Thyroid gland (tissue), 4 donors: ENCODE data around the gene MED7. TPM values are rescaled to one million over a fixed set of nuclear protein-coding genes. Genes with fewer than 3 reads are reported as not detected.

Source experiments
- DNase-seq, 2 donors: peaks; one replicate each; pipeline ENCODE4 v3.0.0-alpha.2; 2019
- H3K27ac ChIP-seq, 3 donors: fragments of 200-600 bp; sonication (generic); 1 replicate in 2 of 3; 2 replicates in 1 of 3; pipeline ENCODE4 v1.5.1; 2016 to 2019; ENCODE audit warnings: mild to moderate bottlenecking in 1 of 3, moderate library complexity in 1 of 3
- H3K27me3 ChIP-seq: fragments of 200-600 bp; sonication (generic); one replicate; pipeline ENCODE4 v1.5.1; 2019
- H3K36me3 ChIP-seq, 2 donors: fragments of 200-600 bp; sonication (generic); one replicate each; pipeline ENCODE4 v1.5.1; 2016 to 2019
- H3K4me1 ChIP-seq, 2 donors: fragments of 200-600 bp; sonication (generic); one replicate each; pipeline ENCODE4 v1.5.1; 2017 to 2019
- H3K4me3 ChIP-seq, 3 donors: fragments of 200-600 bp; sonication (generic); replicated peaks in 1 of 3; 1 replicate in 2 of 3; 2 replicates in 1 of 3; pipeline ENCODE4 v1.5.1; 2016; ENCODE audit warnings: mild to moderate bottlenecking in 1 of 3
- H3K9me3 ChIP-seq: fragments of 200-600 bp; sonication (generic); one replicate; pipeline ENCODE4 v1.5.1; 2017
- CTCF ChIP-seq, 6 experiments: fragments of 200-600 bp in 3 of 6; fragments of 450-650 bp in 3 of 6; sonication (generic) in 3 of 6; IDR thresholded peaks; one replicate each; pipeline ENCODE4 v1.5.1; 2016 to 2019; ENCODE audit warnings: antibody characterized with exemption in 6 of 6, mild to moderate bottlenecking in 2 of 6, inconsistent platforms in 1 of 6, moderate library complexity in 1 of 6
- POLR2A ChIP-seq, 2 donors: fragments of 450-650 bp; IDR thresholded peaks; one replicate each; pipeline ENCODE4 v1.6.1; 2017; ENCODE audit warnings: antibody characterized with exemption in 2 of 2, mild to moderate bottlenecking in 2 of 2, moderate library complexity in 1 of 2
- WGBS, 2 donors: methylation state at CpG; one replicate each; pipeline ENCODE4 v1.1.5; 2017; 5-methylcytosine and 5-hydroxymethylcytosine counted together
- intact Hi-C: fragments of 100-400 bp; cut with DNase I; formaldehyde crosslinking; loops from one replicate; pipeline ENCODE4 v1.15.1; 2023
- total RNA-seq, 4 donors: library from RNA; depleted of rRNA; stranded (reverse); fragments of >200 nt; gene quantifications; one replicate each; pipeline ENCODE4 v1.2.3, GENCODE V29; 2016

The MED7 gene
- total RNA-seq, 4 donors from 2014 or later: 12.9 to 19.8 (median 15.0) TPM

DNA sequence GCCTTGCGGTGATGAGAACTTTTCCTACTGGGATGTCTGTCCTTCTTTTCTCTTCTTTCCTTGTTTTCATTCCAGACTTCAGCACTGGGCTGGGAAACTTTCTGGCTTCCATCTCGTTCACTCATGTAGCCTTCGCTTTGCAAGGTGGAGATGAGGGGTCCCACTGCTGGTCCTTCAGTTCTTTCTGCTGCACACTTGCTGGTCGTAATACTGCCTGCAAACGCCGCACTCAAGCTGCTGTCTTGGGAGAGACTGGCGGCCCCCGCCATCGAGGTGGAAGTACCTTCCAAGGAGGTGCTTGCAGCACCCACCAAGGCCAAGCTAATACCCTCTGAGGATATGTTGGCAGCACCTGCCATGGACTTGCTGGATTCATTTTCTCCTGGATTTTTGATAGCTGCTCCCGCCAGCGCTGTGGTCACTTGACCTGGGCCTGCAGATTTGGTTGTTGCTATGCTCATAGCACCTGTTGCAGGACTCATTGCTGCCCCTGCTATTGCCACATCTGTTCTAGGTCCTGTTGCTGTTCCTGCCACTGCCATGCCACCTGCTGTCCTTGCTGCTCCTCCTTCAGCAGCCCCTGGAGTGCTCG lies 20.4 kb upstream of the MED7 start:
- Histone ChIP-seq H3K9me3 (no peaks in the 10 kb centered on the region), H3K27me3 (no peaks in the 10 kb centered on the region), H3K36me3 (no peaks in the 10 kb centered on the region), H3K4me3 (no peak overlapping the region), H3K4me1 (no peaks in the 10 kb centered on the region), H3K27ac (no peak overlapping the region)
- intact Hi-C loops: no loop called here
- no peak for DNase-seq
- TF ChIP-seq CTCF (IDR thresholded peaks at IDR 0.05): no peak
- TF ChIP-seq POLR2A (IDR thresholded peaks at IDR 0.05): no peak
- 94 to 95% methylated on average over 12 of the region's 12 CpGs for WGBS, 2 donors

DNA sequence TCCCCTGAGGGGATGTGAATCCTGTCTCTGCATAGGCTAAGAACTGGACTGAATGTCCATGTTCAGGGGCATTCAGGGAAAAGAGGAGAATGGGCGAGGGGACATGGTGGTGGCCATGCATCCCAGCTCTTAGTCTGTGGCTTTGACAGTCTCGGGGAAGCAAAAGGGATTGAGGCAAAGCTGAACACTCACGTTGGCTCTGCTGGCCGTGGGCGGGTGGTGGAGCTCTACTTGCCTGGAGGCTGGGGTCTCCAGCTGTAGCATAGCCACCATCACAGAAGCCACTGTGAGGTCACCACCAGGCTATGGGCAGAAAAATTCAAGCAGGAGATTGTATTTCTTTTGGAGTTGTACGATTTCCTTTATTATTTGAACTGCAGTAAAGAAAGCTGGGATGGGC lies 19.3 kb upstream of the MED7 start:
- intact Hi-C loops: no loop called here
- no peak for DNase-seq
- Histone ChIP-seq H3K27ac (no peak overlapping the region), H3K27me3 (no peaks in the 10 kb centered on the region), H3K36me3 (no peaks in the 10 kb centered on the region), H3K4me1 (no peaks in the 10 kb centered on the region), H3K4me3 (no peak overlapping the region), H3K9me3 (no peaks in the 10 kb centered on the region)
- 84 to 87% methylated on average over 6 of the region's 6 CpGs for WGBS, 2 donors
- TF ChIP-seq POLR2A (IDR thresholded peaks at IDR 0.05): no peak

GRCh38 chr5:157160001-157160400 lies 17.3 kb upstream of the MED7 start:
- no peaks in the 10 kb centered on the region for H3K36me3 ChIP-seq
- no peak for DNase-seq
- no peaks in the 10 kb centered on the region for H3K27me3 ChIP-seq
- H3K4me1 ChIP-seq: no peaks in the 10 kb centered on the region
- no peak overlapping the region for H3K4me3 ChIP-seq
- intact Hi-C loops: no loop called here
- H3K9me3 ChIP-seq: no peaks in the 10 kb centered on the region
- TF ChIP-seq CTCF (IDR thresholded peaks at IDR 0.05) (no peak), POLR2A (IDR thresholded peaks at IDR 0.05) (no peak)
- WGBS, 2 donors: 85 to 88% methylated on average over 4 of the region's 4 CpGs
- H3K27ac ChIP-seq: no peak overlapping the region

DNA sequence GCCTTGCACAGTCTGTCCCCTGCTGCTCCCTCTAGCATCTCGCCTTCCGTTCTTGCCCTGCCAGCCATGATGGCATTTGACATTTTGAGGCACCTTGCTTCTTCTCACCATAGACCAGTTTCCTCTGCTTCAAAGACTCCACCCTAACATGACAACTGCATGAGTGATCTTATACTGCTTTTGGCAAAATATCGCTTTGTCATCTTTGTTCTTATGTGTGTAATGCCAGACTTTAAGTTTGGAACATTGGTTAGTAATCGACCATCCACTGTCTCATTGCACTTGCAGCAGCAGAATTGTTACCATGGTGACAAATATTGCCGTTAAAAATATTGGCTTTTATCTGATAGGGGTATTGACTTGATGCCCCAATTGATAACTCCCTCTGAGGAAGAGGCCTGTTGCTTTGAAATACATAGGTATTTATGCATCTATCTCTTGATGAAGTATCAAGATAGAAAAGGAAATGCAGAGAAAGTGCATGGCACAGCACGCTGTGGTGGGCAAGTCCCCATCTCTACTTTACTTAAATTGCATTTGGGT lies 16.6 kb upstream of the MED7 start:
- TF ChIP-seq POLR2A (IDR thresholded peaks at IDR 0.05) (no peak), CTCF (IDR thresholded peaks at IDR 0.05) (no peak)
- H3K4me3 ChIP-seq: no peak overlapping the region
- no peak overlapping the region for H3K27ac ChIP-seq
- DNase-seq: no peak
- no peaks in the 10 kb centered on the region for H3K9me3 ChIP-seq
- intact Hi-C loops: no loop called here
- no peaks in the 10 kb centered on the region for H3K36me3 ChIP-seq
- no peaks in the 10 kb centered on the region for H3K4me1 ChIP-seq
- WGBS, 2 donors: 85 to 89% methylated on average over 6 of the region's 6 CpGs
- H3K27me3 ChIP-seq: no peaks in the 10 kb centered on the region

DNA sequence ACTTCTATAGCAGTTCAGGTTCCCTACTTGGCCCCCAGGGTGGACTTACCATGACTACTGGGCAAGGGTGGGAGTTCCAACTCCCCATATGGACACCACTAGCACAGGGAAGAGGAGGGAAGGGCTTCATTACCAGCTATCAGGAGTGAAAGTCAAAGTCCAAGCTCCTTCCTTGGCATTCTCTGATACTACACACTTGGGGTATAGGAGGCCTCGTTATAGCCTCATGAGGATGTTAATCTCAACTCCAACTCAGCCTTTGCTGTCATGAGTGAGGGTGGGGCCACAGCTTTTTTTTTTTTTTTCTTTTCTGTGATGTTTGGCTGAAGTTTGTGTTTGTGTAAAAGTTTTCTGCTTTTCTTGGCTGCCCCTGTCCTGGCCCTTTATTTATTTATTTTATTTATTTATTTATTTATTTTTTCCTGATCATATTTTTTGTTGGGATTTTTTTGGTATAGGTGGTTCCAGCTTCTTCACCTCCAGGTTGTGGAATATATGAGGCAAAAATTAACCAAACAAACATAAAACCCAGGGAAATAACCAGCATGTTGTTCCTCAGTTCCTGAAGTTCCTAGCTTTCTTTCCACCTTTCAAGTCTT lies 14.7 kb upstream of the MED7 start:
- Histone ChIP-seq H3K4me1 (no peaks in the 10 kb centered on the region), H3K27ac (no peak overlapping the region), H3K4me3 (no peak overlapping the region), H3K27me3 (no peaks in the 10 kb centered on the region), H3K36me3 (no peaks in the 10 kb centered on the region), H3K9me3 (no peaks in the 10 kb centered on the region)
- no peak for TF ChIP-seq CTCF (IDR thresholded peaks at IDR 0.05)
- DNase-seq: no peak
- WGBS, 2 donors: 44 to 87% methylated on average over 1 of the region's 1 CpG
- intact Hi-C loops: no loop called here
